Activated gamma-delta T cell treated with Interleukin-2 at 50 U/mL for 16 hours (primary cell): Measurements from ENCODE around the gene LPP.

Experiments used
- DNase-seq: peaks from one replicate; pipeline ENCODE4 v3.0.0-alpha.2; 2020

LPP gene

GRCh38 chr3:188310270-188310710 is 156.3 kb downstream of the LPP start:
- DNase-seq, result no peak

GRCh38 chr3:188315553-188315952 is 161.6 kb downstream of the LPP start:
- DNase-seq, result no peak

- no peak for DNase-seq
These were observed 162.2 kb downstream of the LPP start for GRCh38 chr3:188316021-188316722.

GRCh38 chr3:188316723-188317070 is 162.7 kb downstream of the LPP start:
- DNase-seq, result no peak

GRCh38 chr3:188319569-188319968 is 165.6 kb downstream of the LPP start:
- DNase-seq, result no peak

GRCh38 chr3:188320757-188321156 is 166.8 kb downstream of the LPP start:
- no peak for DNase-seq

- no peak for DNase-seq
These were observed 167.3 kb downstream of the LPP start for GRCh38 chr3:188321258-188321657.

- no peak for DNase-seq
These were observed 168.4 kb downstream of the LPP start for GRCh38 chr3:188322135-188322887.

GRCh38 chr3:188323067-188323842 is 169.3 kb downstream of the LPP start:
- DNase-seq, result peak; percentile 34

- DNase-seq, result no peak
These were observed 172.2 kb downstream of the LPP start for GRCh38 chr3:188326111-188326510.

- DNase-seq, result no peak
These were observed 173.0 kb downstream of the LPP start for GRCh38 chr3:188326968-188327367.

GRCh38 chr3:188327433-188327832 is 173.5 kb downstream of the LPP start:
- DNase-seq, result no peak

GRCh38 chr3:188330138-188330537 is 176.2 kb downstream of the LPP start:
- no peak for DNase-seq

GRCh38 chr3:188331166-188331565 is 177.2 kb downstream of the LPP start:
- DNase-seq, result no peak

GRCh38 chr3:188332085-188332484 is 178.1 kb downstream of the LPP start:
- DNase-seq, result no peak

- no peak for DNase-seq
These were observed 181.7 kb downstream of the LPP start for GRCh38 chr3:188335656-188336055.

- DNase-seq, result no peak
These were observed 182.2 kb downstream of the LPP start for GRCh38 chr3:188336178-188336577.

GRCh38 chr3:188337232-188337631 is 183.3 kb downstream of the LPP start:
- no peak for DNase-seq

GRCh38 chr3:188338086-188338485 is 184.1 kb downstream of the LPP start:
- DNase-seq, result no peak

GRCh38 chr3:188339410-188340295 is 185.7 kb downstream of the LPP start:
- DNase-seq, result peak; percentile 23

GRCh38 chr3:188341501-188341900 is 187.5 kb downstream of the LPP start:
- no peak for DNase-seq

- DNase-seq, result no peak
These were observed 189.2 kb downstream of the LPP start for GRCh38 chr3:188342991-188343732.
